GM18505 (cell line): ENCODE data around the gene NLGN1.

ENCODE experiments used
- ATAC-seq: cut with Tn5 transposase; IDR thresholded peaks from one replicate; pipeline ENCODE4 v1.9.1; 2021; ENCODE audit not compliant: unreplicated experiment
- POLR2A ChIP-seq: IDR thresholded peaks from 4 replicates; pipeline ENCODE4 v1.6.1; 2011; ENCODE audit warnings: borderline replicate concordance; ENCODE audit not compliant: insufficient read depth, insufficient read length; ENCODE audit errors: extremely low read depth

NLGN1 gene

DNA sequence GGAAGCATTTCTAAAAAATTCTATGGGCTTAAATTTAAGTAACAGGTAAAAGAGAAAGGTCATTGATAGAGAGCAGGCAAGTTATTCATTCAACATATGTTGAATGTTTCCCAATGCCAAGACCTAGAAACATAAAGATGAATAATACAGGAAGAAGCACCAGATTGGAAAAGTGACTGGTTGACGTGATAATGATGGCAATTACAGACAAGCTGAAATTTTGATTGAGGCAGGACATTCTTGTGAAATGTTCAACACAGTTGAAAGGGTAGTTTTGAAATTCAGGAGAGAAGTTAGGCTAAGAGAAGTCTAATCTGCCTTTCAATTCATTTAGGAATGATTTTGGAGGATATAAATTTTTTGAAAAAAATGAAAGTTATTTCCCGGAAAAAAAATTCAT lies 925.2 kb downstream of the NLGN1 start:
- TF ChIP-seq POLR2A = no peak
- no peak for ATAC-seq

DNA sequence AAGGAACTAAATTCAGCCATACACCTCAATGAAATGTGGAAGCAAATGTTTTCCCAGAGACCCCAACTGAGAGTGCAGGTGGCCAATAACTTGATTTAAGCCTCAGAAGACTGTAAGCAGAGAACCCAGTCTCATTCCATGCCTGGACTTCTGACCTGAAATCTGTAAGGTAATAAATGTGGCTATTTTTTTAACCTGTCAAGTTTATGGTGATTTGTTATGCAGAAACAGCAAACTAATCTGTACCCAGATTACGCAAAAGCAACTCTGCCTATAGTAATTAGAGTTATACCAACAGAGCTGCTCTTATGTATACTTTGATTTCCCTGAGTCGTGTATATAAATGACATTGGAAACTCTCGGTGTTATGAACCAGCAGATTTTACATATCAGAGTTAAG lies 927.6 kb downstream of the NLGN1 start:
- no peak for ATAC-seq
- TF ChIP-seq POLR2A = no peak

DNA sequence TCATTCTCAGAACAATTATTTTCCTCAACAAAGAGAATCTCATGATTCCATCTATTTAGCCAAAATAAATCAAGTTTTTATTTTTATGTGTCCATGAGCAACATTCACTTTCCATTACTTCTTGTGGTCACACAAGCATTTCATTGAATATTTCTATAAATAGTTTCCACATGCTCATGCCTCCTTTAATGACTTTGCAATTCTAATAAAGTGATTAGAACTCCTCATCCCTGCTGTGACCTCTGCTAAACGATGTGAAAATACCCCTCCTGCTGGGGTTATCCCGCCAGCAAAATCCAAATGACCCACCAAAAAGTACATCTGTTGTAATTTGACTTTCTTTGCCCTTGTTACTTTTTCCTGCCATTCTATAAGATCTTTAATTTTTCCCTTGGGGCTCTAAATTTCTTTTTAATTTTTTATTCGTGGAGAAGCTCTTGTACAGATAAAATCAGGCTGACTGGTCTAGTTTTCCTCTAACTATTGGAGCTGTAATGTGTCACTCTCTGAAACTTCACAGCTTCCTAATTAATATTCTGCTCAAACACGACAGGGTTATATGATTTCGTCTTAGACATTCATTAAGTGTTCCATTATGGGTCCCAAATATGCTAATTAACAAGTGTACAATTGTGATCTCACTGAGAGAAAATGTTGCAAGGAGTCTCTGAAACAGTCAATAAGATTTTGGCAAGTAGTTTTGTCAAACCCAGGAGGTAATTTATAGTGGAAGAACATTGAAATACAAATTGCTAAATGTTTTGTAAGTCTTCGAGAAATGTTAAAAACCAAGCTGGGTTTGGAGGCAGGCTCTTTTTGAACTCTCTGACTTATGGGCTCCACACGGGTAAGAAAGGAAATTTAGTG lies 928.5 kb downstream of the NLGN1 start:
- ATAC-seq = no peak
- no peak for TF ChIP-seq POLR2A

DNA sequence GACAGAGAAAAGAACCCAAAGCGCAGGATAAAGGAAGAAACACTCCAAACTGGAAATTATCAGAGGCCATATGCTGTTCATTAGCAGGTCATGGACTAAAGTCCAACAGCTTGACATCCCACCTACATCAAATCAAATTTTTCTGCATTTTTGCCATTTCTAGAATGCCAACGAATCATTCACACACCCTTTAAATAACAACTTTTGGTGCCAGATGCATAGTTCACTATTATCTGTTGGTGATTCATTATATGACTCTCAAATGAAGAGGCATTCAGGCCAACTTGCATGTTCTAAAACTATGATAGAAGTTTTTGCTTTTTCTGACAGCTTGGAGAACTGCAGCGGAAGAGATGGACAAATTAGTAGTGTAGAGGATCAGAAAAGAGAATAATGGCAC lies 931.8 kb downstream of the NLGN1 start:
- ATAC-seq = no peak
- TF ChIP-seq POLR2A = no peak

DNA sequence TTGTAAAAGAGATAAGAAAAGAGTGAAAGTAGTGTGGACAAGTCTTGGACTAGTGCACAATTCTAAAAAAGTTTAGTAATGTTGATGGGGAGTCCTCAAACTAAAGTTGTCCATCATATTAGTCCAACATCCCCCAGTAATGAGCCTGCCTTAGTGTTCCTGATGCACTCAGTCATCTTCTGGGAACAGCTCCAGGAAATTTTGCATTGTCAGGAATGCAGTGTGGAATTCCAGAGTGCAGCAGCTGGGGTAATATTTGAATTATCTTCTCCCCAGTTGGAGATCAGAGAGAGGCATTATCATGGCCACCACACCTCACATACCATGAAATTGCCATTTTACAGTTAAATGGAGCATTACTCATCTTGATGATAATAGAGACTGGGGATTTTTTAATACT lies 932.8 kb downstream of the NLGN1 start:
- TF ChIP-seq POLR2A = no peak
- ATAC-seq = no peak

DNA sequence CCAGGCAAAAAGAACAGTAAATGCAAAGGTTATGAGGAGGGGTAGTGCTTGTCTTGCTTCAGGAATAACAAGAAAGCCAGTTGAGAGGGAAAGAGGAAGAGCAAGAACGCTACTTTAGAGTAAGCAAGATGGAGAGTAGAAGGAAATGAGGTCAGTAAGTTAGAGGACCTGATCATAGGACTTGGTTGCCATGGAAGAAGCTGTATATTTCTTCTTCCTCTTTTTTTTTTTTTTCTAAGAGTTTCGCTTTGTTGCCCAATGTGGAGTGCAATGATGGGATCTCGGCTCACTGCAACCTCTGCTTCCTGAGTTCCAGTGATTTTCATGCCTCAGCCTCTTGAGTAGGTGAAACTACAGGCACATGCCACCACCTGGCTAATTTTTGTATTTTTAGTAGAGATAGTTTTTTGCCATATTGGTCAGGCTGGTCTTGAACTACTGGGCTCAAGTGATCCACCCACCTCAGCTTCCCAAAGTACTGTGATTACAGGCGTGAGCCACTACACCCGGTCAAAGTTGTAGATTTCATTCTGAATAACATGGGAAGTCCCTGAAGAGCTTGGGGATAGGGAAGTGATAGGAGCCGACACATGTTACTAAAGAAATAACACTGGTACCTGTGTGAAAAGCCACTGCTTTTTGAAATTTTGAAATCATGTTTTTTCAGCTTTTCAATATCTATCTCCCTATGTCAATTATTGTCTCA lies 933.7 kb downstream of the NLGN1 start:
- no peak for TF ChIP-seq POLR2A
- ATAC-seq = no peak

DNA sequence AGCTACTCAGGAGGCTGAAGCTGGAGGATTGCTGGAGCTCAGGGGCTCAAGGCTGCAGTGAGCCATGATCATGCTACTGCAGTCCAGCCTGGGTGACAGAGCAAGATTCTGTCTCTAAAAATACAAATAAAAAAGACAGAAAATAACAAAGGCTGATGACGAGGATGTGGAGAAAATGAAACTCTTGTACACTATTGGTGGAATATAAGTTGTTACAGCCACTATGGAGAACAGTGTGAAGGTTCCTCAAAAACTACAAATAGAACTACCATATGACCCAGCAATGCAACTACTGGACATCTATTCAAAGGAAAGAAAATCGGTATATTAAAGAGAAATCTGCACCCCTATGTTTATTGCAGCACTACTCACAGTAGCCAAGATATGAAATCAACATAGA lies 934.8 kb downstream of the NLGN1 start:
- no peak for TF ChIP-seq POLR2A
- no peak for ATAC-seq

DNA sequence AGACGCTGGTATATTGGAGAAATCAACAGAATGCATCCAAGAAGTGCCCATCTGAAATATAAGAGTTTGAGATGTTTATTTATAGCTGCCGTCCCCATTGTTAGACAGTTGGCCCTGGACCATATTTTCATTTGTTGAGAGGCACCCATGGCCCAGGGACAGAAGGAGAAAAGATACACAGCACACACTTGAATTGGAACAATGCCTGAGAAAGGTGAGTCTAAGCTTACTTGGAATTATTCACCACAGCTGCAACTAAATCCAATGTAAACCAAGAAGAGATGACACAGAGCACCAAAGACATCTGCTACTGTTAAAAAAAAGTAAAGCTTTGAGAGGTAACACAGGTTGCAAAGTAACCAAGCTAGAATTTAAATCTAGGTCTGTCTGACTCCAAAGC lies 936.1 kb downstream of the NLGN1 start:
- no peak for ATAC-seq
- no peak for TF ChIP-seq POLR2A

DNA sequence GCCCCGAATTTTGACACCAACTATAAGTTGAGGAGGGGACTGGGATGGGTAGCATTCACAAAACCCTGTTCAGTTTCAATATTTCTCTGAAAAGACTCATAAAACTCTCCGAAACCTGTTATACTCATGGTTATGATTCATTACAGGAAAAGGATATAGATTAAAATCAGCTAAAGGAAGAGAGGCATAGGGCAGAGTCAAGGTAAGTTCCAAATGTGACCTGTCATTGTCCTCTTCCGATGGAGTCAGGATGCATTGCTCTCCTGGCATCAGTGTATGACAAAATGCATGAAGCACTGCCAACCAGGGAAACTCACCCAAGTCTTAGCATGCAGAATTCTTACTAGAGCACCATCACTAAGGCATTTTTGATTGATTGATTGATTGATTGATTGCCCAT lies 936.6 kb downstream of the NLGN1 start:
- TF ChIP-seq POLR2A = no peak
- no peak for ATAC-seq

DNA sequence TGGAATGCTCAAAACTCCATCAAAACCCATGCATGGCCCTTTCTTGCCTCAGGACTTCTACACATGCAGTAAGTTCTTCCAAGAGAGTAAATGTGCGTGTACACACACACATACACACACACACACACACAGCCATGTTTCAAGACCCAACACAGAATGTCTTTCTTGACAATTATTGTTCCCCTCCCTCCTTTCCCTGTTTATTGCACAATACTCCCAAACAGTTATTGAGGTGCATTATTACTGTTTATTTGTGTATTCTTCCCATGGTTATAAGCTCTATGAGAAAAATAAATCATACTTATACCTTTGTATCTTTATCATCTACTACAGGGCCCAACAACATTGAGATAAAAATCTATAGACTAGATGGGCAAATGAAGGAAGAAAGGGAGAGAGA lies 937.8 kb downstream of the NLGN1 start:
- ATAC-seq = no peak
- no peak for TF ChIP-seq POLR2A

DNA sequence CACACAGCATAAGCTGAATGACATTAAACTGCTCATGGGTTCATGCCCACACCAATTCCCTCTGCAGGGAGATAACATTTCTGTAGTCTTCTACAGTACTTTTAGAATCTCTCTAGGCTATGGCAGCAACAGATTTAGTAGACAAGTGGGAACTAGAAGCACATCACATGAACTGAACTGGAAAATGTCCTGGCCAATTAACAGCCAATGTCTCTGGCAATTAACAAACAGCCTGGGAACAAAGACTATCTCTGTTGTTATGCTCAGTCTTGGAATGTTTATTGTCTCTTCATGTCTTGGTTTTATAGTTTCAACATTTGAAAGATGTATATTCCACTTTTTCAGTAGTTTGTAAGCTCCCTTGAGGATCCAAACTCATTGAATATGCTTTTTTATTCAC lies 938.4 kb downstream of the NLGN1 start:
- TF ChIP-seq POLR2A = no peak
- no peak for ATAC-seq
